HG03439 (cell line): Measurements from ENCODE around the gene SPDYE4.

Experiments
- ATAC-seq: cut with Tn5 transposase; IDR thresholded peaks from one replicate; pipeline ENCODE4 v1.9.1; 2021; ENCODE audit warnings: mild to moderate bottlenecking, moderate library complexity; ENCODE audit not compliant: unreplicated experiment

Gene SPDYE4

GRCh38 chr17:8785547-8786413 is 27.4 kb upstream of the SPDYE4 start:
- ATAC-seq: no peak

GRCh38 chr17:8782176-8782575 is 23.8 kb upstream of the SPDYE4 start:
- no peak for ATAC-seq

- no peak for ATAC-seq
Observed at GRCh38 chr17:8781776-8782175, 23.4 kb upstream of the SPDYE4 start.

- no peak for ATAC-seq
Observed at GRCh38 chr17:8776881-8777280, 18.5 kb upstream of the SPDYE4 start.

GRCh38 chr17:8776248-8776647 is 17.9 kb upstream of the SPDYE4 start:
- ATAC-seq: no peak

- no peak for ATAC-seq
Observed at GRCh38 chr17:8766731-8767130, 8.4 kb upstream of the SPDYE4 start.

GRCh38 chr17:8762012-8762411 is 3.7 kb upstream of the SPDYE4 start:
- no peak for ATAC-seq

- no peak for ATAC-seq
Observed at GRCh38 chr17:8757189-8757588, 1.2 kb downstream of the SPDYE4 start.

GRCh38 chr17:8755590-8756255 is 2.6 kb downstream of the SPDYE4 start:
- ATAC-seq: no peak

- no peak for ATAC-seq
Observed at GRCh38 chr17:8754890-8755289, 3.5 kb downstream of the SPDYE4 start.

- no peak for ATAC-seq
Observed at GRCh38 chr17:8753976-8754440, 4.3 kb downstream of the SPDYE4 start.

- ATAC-seq: no peak
Observed at GRCh38 chr17:8753136-8753975, 5.0 kb downstream of the SPDYE4 start.

GRCh38 chr17:8749616-8750015 is 8.7 kb downstream of the SPDYE4 start:
- ATAC-seq: no peak

- no peak for ATAC-seq
Observed at GRCh38 chr17:8747742-8748141, 10.6 kb downstream of the SPDYE4 start.

- peak; percentile 21 for ATAC-seq
Observed at GRCh38 chr17:8746501-8747236, 11.7 kb downstream of the SPDYE4 start.

GRCh38 chr17:8745586-8746500 is 12.5 kb downstream of the SPDYE4 start:
- ATAC-seq: peak; percentile 85

- no peak for ATAC-seq
Observed at GRCh38 chr17:8744086-8744785, 14.1 kb downstream of the SPDYE4 start.

- ATAC-seq: no peak
Observed at GRCh38 chr17:8742819-8743218, 15.5 kb downstream of the SPDYE4 start.

GRCh38 chr17:8742274-8742673 is 16.1 kb downstream of the SPDYE4 start:
- ATAC-seq: no peak
